IPS-18c (cell line): ENCODE results near the gene MAGIX.
"Not testable (repeated sequence)": the region's sequence is repeated elsewhere in the genome, so short reads cannot be mapped to it uniquely, and the experiment has no call there.

ENCODE experiments used
- H3K4me3 ChIP-seq: 2 replicates; pipeline ENCODE4 v1.7.0; 2013; ENCODE audit warnings: low read depth, mild to moderate bottlenecking, low read length, moderate library complexity; ENCODE audit not compliant: insufficient read depth
- H3K9me3 ChIP-seq: one replicate; pipeline ENCODE4 v1.6.1; 2013; ENCODE audit warnings: mild to moderate bottlenecking, low read length, moderate library complexity; ENCODE audit not compliant: control insufficient read depth, insufficient read depth

The MAGIX gene

GRCh38 chrX:49155243-49155899 lies 7.2 kb upstream of the MAGIX start:
- peaks cover 7% of the 10 kb centered on the region for H3K9me3 ChIP-seq
- peak overlapping the region; percentile 53; the same call in 1 of the 2 replicates for H3K4me3 ChIP-seq

GRCh38 chrX:49155900-49156837 lies 6.4 kb upstream of the MAGIX start:
- peaks cover 7% of the 10 kb centered on the region for H3K9me3 ChIP-seq
- H3K4me3 ChIP-seq: peak overlapping the region; percentile 53

- Histone ChIP-seq H3K9me3 (peaks cover 7% of the 10 kb centered on the region), H3K4me3 (no peak overlapping the region)
Measured at GRCh38 chrX:49157194-49157593, 5.4 kb upstream of the MAGIX start.

- Histone ChIP-seq H3K9me3 (peaks cover 7% of the 10 kb centered on the region), H3K4me3 (no peak overlapping the region)
Measured at GRCh38 chrX:49160908-49161307, 1.6 kb upstream of the MAGIX start.

- Histone ChIP-seq H3K4me3 (no peak overlapping the region), H3K9me3 (peaks cover 5% of the 10 kb centered on the region)
Measured at GRCh38 chrX:49161632-49162031, 926 bp upstream of the MAGIX start.

GRCh38 chrX:49163555-49164419 lies 1.2 kb downstream of the MAGIX start:
- peak overlapping the region; percentile 41 for H3K4me3 ChIP-seq
- peaks cover 4% of the 10 kb centered on the region for H3K9me3 ChIP-seq

GRCh38 chrX:49164589-49165360 lies 2.2 kb downstream of the MAGIX start:
- Histone ChIP-seq H3K4me3 (no peak overlapping the region), H3K9me3 (peaks cover 4% of the 10 kb centered on the region)

- H3K9me3 ChIP-seq: peaks cover 4% of the 10 kb centered on the region
- peak overlapping the region; percentile 41; the same call in 1 of the 2 replicates for H3K4me3 ChIP-seq
Measured at GRCh38 chrX:49165901-49166881, 3.6 kb downstream of the MAGIX start.

- Histone ChIP-seq H3K4me3 (peak overlapping the region; percentile 41; the same call in 1 of the 2 replicates), H3K9me3 (peaks cover 4% of the 10 kb centered on the region)
Measured at GRCh38 chrX:49166914-49167739, 4.6 kb downstream of the MAGIX start.

- Histone ChIP-seq H3K9me3 (peaks cover 5% of the 10 kb centered on the region), H3K4me3 (no peak overlapping the region)
Measured at GRCh38 chrX:49167740-49168108, 5.2 kb downstream of the MAGIX start.

GRCh38 chrX:49171752-49172279 lies 9.3 kb downstream of the MAGIX start, which contains the start of gene PLP2:
Gene PLP2, plus strand, starts transcription at chrX:49171898. Its CDS starts 103 bp downstream, at chrX:49172001.
- Histone ChIP-seq H3K9me3 (peaks cover 8% of the 10 kb centered on the region), H3K4me3 (peak within 1 kb of the TSS; percentile 44)

GRCh38 chrX:49172280-49172780 lies 9.8 kb downstream of the MAGIX start:
- Histone ChIP-seq H3K4me3 (peak overlapping the region; percentile 44), H3K9me3 (peaks cover 8% of the 10 kb centered on the region)

- not testable (repeated sequence) for H3K4me3 ChIP-seq, H3K9me3 ChIP-seq
Measured at GRCh38 chrX:49173544-49173943, 11.0 kb downstream of the MAGIX start.

GRCh38 chrX:49174723-49175122 lies 12.2 kb downstream of the MAGIX start:
- H3K9me3 ChIP-seq: peaks cover 8% of the 10 kb centered on the region
- H3K4me3 ChIP-seq: no peak overlapping the region
